ENCODE data around the gene EFHC2. TPM values are rescaled to one million over a fixed set of nuclear protein-coding genes. Genes with fewer than 3 reads are reported as not detected.

The EFHC2 gene
- total RNA-seq, 5 donors from 2014 or later (not counting 1 experiment from before 2014, with no cell fraction given), result 1.1 to 3.5 (median 2.0) TPM

GRCh38 chrX:44147130-44147529, 196.3 kb downstream of the EFHC2 start:
- Mint-ChIP-seq H3K4me3 (no peak overlapping the region), H3K27me3 (peaks cover 0 to 19% of the 10 kb centered on the region in 2 donors), H3K9me3 (no peaks in the 10 kb centered on the region), H3K4me1 (no peaks in the 10 kb centered on the region), H3K36me3 (peaks cover 4% of the 10 kb centered on the region), H3K27ac (no peak overlapping the region)
- H3K4me1 ChIP-seq (ENCODE audit: control insufficient read depth in 1 of 2, extremely low read depth in 1 of 2, insufficient read depth in 2 of 2, low read length in 2 of 2), result no peaks in the 10 kb centered on the region
- no peak for ATAC-seq (replicated peaks in 1 of 4)
- no CpG with 5 or more reads among the region's 3 CpGs for WGBS (ENCODE audit: insufficient coverage)
- no peaks in the 10 kb centered on the region for H3K36me3 ChIP-seq (ENCODE audit: control insufficient read depth in 2 of 2, extremely low read depth in 1 of 2, insufficient read depth in 1 of 2, low read length in 1 of 2)
- ChIA-PET CTCF (no interaction called here), POLR2A (no interaction called here)
- H3K27me3 ChIP-seq (replicated peaks in 1 of 2; ENCODE audit: control insufficient read depth in 2 of 2, extremely low read depth in 1 of 2, insufficient read depth in 2 of 2, low read length in 1 of 2), result no peaks in the 10 kb centered on the region
- DNase-seq, result no peak
- H3K9me3 ChIP-seq, result no peaks in the 10 kb centered on the region
- no peak overlapping the region for H3K27ac ChIP-seq (ENCODE audit: low read length)
- H3K4me3 ChIP-seq (ENCODE audit: control insufficient read depth in 1 of 2, extremely low read depth in 1 of 2, low read length in 1 of 2), result no peak overlapping the region

GRCh38 chrX:44144177-44144945, 199.1 kb downstream of the EFHC2 start:
- no peaks in the 10 kb centered on the region for H3K9me3 Mint-ChIP-seq
- H3K4me3 Mint-ChIP-seq, result no peak overlapping the region
- POLR2A ChIA-PET, result no interaction called here
- no peaks in the 10 kb centered on the region for H3K36me3 Mint-ChIP-seq
- peaks cover 0 to 15% of the 10 kb centered on the region in 2 donors for H3K27me3 Mint-ChIP-seq
- H3K27ac Mint-ChIP-seq, result no peak overlapping the region
- no peaks in the 10 kb centered on the region for H3K36me3 ChIP-seq (ENCODE audit: control insufficient read depth in 2 of 2, extremely low read depth in 1 of 2, insufficient read depth in 1 of 2, low read length in 1 of 2)
- H3K4me3 ChIP-seq (ENCODE audit: control insufficient read depth in 1 of 2, extremely low read depth in 1 of 2, low read length in 1 of 2), result no peak overlapping the region
- H3K4me1 Mint-ChIP-seq, result no peaks in the 10 kb centered on the region
- DNase-seq, result no peak
- no peaks in the 10 kb centered on the region for H3K9me3 ChIP-seq
- H3K4me1 ChIP-seq (ENCODE audit: control insufficient read depth in 1 of 2, extremely low read depth in 1 of 2, insufficient read depth in 2 of 2, low read length in 2 of 2), result no peaks in the 10 kb centered on the region
- CTCF ChIA-PET, result no interaction called here
- WGBS (ENCODE audit: insufficient coverage), result no CpG with 5 or more reads among the region's 8 CpGs
- H3K27me3 ChIP-seq (replicated peaks in 1 of 2; ENCODE audit: control insufficient read depth in 2 of 2, extremely low read depth in 1 of 2, insufficient read depth in 2 of 2, low read length in 1 of 2), result no peaks in the 10 kb centered on the region
- no peak for ATAC-seq (replicated peaks in 1 of 4)
- no peak overlapping the region for H3K27ac ChIP-seq (ENCODE audit: low read length)

GRCh38 chrX:44143061-44143602, 200.3 kb downstream of the EFHC2 start:
- H3K36me3 ChIP-seq (ENCODE audit: control insufficient read depth in 2 of 2, extremely low read depth in 1 of 2, insufficient read depth in 1 of 2, low read length in 1 of 2), result no peaks in the 10 kb centered on the region
- H3K4me1 Mint-ChIP-seq, result no peaks in the 10 kb centered on the region
- ATAC-seq (replicated peaks in 1 of 4), result no peak
- peaks cover 5% of the 10 kb centered on the region for H3K9me3 ChIP-seq
- CTCF ChIA-PET, result no interaction called here
- H3K27me3 ChIP-seq (replicated peaks in 1 of 2; ENCODE audit: control insufficient read depth in 2 of 2, extremely low read depth in 1 of 2, insufficient read depth in 2 of 2, low read length in 1 of 2), result no peaks in the 10 kb centered on the region
- H3K36me3 Mint-ChIP-seq, result no peaks in the 10 kb centered on the region
- WGBS (ENCODE audit: insufficient coverage), result no CpG with 5 or more reads among the region's 3 CpGs
- H3K9me3 Mint-ChIP-seq, result peaks cover 0 to 10% (median 0%) of the 10 kb centered on the region in 3 donors
- H3K27ac ChIP-seq (ENCODE audit: low read length), result no peak overlapping the region
- H3K27ac Mint-ChIP-seq, result no peak overlapping the region
- no peak overlapping the region for H3K4me3 ChIP-seq (ENCODE audit: control insufficient read depth in 1 of 2, extremely low read depth in 1 of 2, low read length in 1 of 2)
- H3K4me1 ChIP-seq (ENCODE audit: control insufficient read depth in 1 of 2, extremely low read depth in 1 of 2, insufficient read depth in 2 of 2, low read length in 2 of 2), result no peaks in the 10 kb centered on the region
- H3K4me3 Mint-ChIP-seq, result no peak overlapping the region
- POLR2A ChIA-PET, result no interaction called here
- DNase-seq, result no peak
- peaks cover 0 to 15% of the 10 kb centered on the region in 2 donors for H3K27me3 Mint-ChIP-seq

GRCh38 chrX:44130189-44130588, 213.3 kb downstream of the EFHC2 start:
- Mint-ChIP-seq H3K4me1 (no peaks in the 10 kb centered on the region), H3K9me3 (no peaks in the 10 kb centered on the region), H3K27me3 (peaks cover 2 to 35% of the 10 kb centered on the region in 2 donors), H3K27ac (no peak overlapping the region), H3K36me3 (no peaks in the 10 kb centered on the region), H3K4me3 (no peak overlapping the region)
- ChIA-PET POLR2A (no interaction called here), CTCF (no interaction called here)
- ATAC-seq (replicated peaks in 1 of 4) (no peak), DNase-seq (no peak)
- Histone ChIP-seq H3K4me1 (ENCODE audit: control insufficient read depth in 1 of 2, extremely low read depth in 1 of 2, insufficient read depth in 2 of 2, low read length in 2 of 2) (no peaks in the 10 kb centered on the region), H3K27ac (ENCODE audit: low read length) (no peak overlapping the region), H3K9me3 (no peaks in the 10 kb centered on the region), H3K27me3 (replicated peaks in 1 of 2; ENCODE audit: control insufficient read depth in 2 of 2, extremely low read depth in 1 of 2, insufficient read depth in 2 of 2, low read length in 1 of 2) (no peaks in the 10 kb centered on the region), H3K36me3 (ENCODE audit: control insufficient read depth in 2 of 2, extremely low read depth in 1 of 2, insufficient read depth in 1 of 2, low read length in 1 of 2) (no peaks in the 10 kb centered on the region), H3K4me3 (ENCODE audit: control insufficient read depth in 1 of 2, extremely low read depth in 1 of 2, low read length in 1 of 2) (no peak overlapping the region)
- WGBS (ENCODE audit: insufficient coverage), result no CpG with 5 or more reads among the region's 2 CpGs

- no peaks in the 10 kb centered on the region for H3K27me3 ChIP-seq (replicated peaks in 1 of 2; ENCODE audit: control insufficient read depth in 2 of 2, extremely low read depth in 1 of 2, insufficient read depth in 2 of 2, low read length in 1 of 2)
- Mint-ChIP-seq H3K27me3 (peaks cover 0 to 16% of the 10 kb centered on the region in 2 donors), H3K9me3 (no peaks in the 10 kb centered on the region), H3K4me3 (no peak overlapping the region), H3K36me3 (no peaks in the 10 kb centered on the region), H3K27ac (no peak overlapping the region), H3K4me1 (no peaks in the 10 kb centered on the region)
- no peak overlapping the region for H3K4me3 ChIP-seq (ENCODE audit: control insufficient read depth in 1 of 2, extremely low read depth in 1 of 2, low read length in 1 of 2)
- no CpG with 5 or more reads among the region's 2 CpGs for WGBS (ENCODE audit: insufficient coverage)
- no peaks in the 10 kb centered on the region for H3K36me3 ChIP-seq (ENCODE audit: control insufficient read depth in 2 of 2, extremely low read depth in 1 of 2, insufficient read depth in 1 of 2, low read length in 1 of 2)
- ATAC-seq (replicated peaks in 1 of 4) (no peak), DNase-seq (no peak)
- ChIA-PET CTCF (no interaction called here), POLR2A (no interaction called here)
- no peaks in the 10 kb centered on the region for H3K4me1 ChIP-seq (ENCODE audit: control insufficient read depth in 1 of 2, extremely low read depth in 1 of 2, insufficient read depth in 2 of 2, low read length in 2 of 2)
- H3K27ac ChIP-seq (ENCODE audit: low read length), result no peak overlapping the region
- no peaks in the 10 kb centered on the region for H3K9me3 ChIP-seq
These were observed 230.1 kb downstream of the EFHC2 start for GRCh38 chrX:44113337-44113736.

- no CpG with 5 or more reads among the region's 2 CpGs for WGBS (ENCODE audit: insufficient coverage)
- H3K27me3 Mint-ChIP-seq, result peaks cover 0 to 16% of the 10 kb centered on the region in 2 donors
- Histone ChIP-seq H3K27me3 (replicated peaks in 1 of 2; ENCODE audit: control insufficient read depth in 2 of 2, extremely low read depth in 1 of 2, insufficient read depth in 2 of 2, low read length in 1 of 2) (no peaks in the 10 kb centered on the region), H3K9me3 (no peaks in the 10 kb centered on the region), H3K4me1 (ENCODE audit: control insufficient read depth in 1 of 2, extremely low read depth in 1 of 2, insufficient read depth in 2 of 2, low read length in 2 of 2) (no peaks in the 10 kb centered on the region), H3K36me3 (ENCODE audit: control insufficient read depth in 2 of 2, extremely low read depth in 1 of 2, insufficient read depth in 1 of 2, low read length in 1 of 2) (no peaks in the 10 kb centered on the region), H3K4me3 (ENCODE audit: control insufficient read depth in 1 of 2, extremely low read depth in 1 of 2, low read length in 1 of 2) (no peak overlapping the region), H3K27ac (ENCODE audit: low read length) (no peak overlapping the region)
- no peak for DNase-seq
- no peak for ATAC-seq (replicated peaks in 1 of 4)
- no peaks in the 10 kb centered on the region for H3K36me3 Mint-ChIP-seq
- ChIA-PET CTCF (no interaction called here), POLR2A (no interaction called here)
- no peak overlapping the region for H3K27ac Mint-ChIP-seq
- H3K4me3 Mint-ChIP-seq, result no peak overlapping the region
- peaks cover 4 to 12% (median 10%) of the 10 kb centered on the region in 3 donors for H3K9me3 Mint-ChIP-seq
- no peaks in the 10 kb centered on the region for H3K4me1 Mint-ChIP-seq
These were observed 236.6 kb downstream of the EFHC2 start for GRCh38 chrX:44106864-44107263.

Measured in T-cell (primary cell).